PC-9 (cell line): ENCODE results near the gene PATJ. TPM values are rescaled to one million over a fixed set of nuclear protein-coding genes. Genes with fewer than 3 reads are reported as not detected.

ENCODE experiments used
- BruUV-seq: library from RNA; stranded (reverse); fragments of 400-500 nt; replicated peaks from 2 replicates; lab custom pipeline; 2021; lab: Mats Ljungman, UMichigan
- CTCF ChIA-PET: fragments of 300-600 bp; sonication (Branson Sonifier 250); formaldehyde crosslinking; loops from one replicate; lab custom pipeline; 2022; ENCODE audit warnings: antibody characterized with exemption; lab: Charles Lee
- POLR2A ChIA-PET: fragments of 300-600 bp; sonication (Branson Sonifier 250); formaldehyde crosslinking; loops from one replicate; lab custom pipeline; 2022; ENCODE audit warnings: antibody characterized with exemption; ENCODE audit not compliant: unreplicated experiment; lab: Charles Lee
- DNase-seq, 2 experiments: peaks; one replicate each; pipeline versions ENCODE4 v3.0.0 to v3.0.0-alpha.2; 2015 to 2022; ENCODE audit warnings: mixed read lengths in 1 of 2
- H2AFZ ChIP-seq: fragments of 200-600 bp; sonication (generic); 2 replicates; pipeline ENCODE4 v1.8.1; 2017; ENCODE audit warnings: antibody characterized with exemption
- H3F3A ChIP-seq: fragments of 200-600 bp; sonication (generic); 2 replicates; pipeline ENCODE4 v1.8.1; 2017; ENCODE audit warnings: antibody characterized with exemption, mild to moderate bottlenecking, low read depth; ENCODE audit not compliant: insufficient read depth
- H3K27ac ChIP-seq: fragments of 200-600 bp; sonication (generic); 2 replicates; pipeline ENCODE4 v1.6.1; 2016; ENCODE audit warnings: mixed run types
- H3K27me3 ChIP-seq: fragments of 200-600 bp; sonication (generic); 2 replicates; pipeline ENCODE4 v1.6.1; 2016; ENCODE audit warnings: low read depth, mixed run types; ENCODE audit not compliant: insufficient read depth
- H3K36me3 ChIP-seq: fragments of 200-600 bp; sonication (generic); 2 replicates; pipeline ENCODE4 v1.6.1; 2016; ENCODE audit warnings: low read depth, mixed run types
- H3K4me1 ChIP-seq: fragments of 200-600 bp; sonication (generic); replicated peaks from 2 replicates; pipeline ENCODE4 v1.6.1; 2016; ENCODE audit warnings: mixed run types; ENCODE audit not compliant: insufficient read depth
- H3K4me2 ChIP-seq: fragments of 200-600 bp; sonication (generic); 2 replicates; pipeline ENCODE4 v1.6.1; 2017; ENCODE audit warnings: mixed run types
- H3K4me3 ChIP-seq: fragments of 200-600 bp; sonication (generic); 2 replicates; pipeline ENCODE4 v1.6.1; 2016; ENCODE audit warnings: mixed run types
- H3K79me2 ChIP-seq: fragments of 200-600 bp; sonication (generic); 2 replicates; pipeline ENCODE4 v1.6.1; 2017; ENCODE audit warnings: low read depth, mixed run types
- H3K9me2 ChIP-seq: fragments of 200-600 bp; sonication (generic); 2 replicates; pipeline ENCODE4 v1.8.1; 2017; ENCODE audit warnings: mild to moderate bottlenecking; ENCODE audit not compliant: insufficient read depth
- H3K9me3 ChIP-seq: fragments of 200-600 bp; sonication (generic); 2 replicates; pipeline ENCODE4 v1.8.1; 2016; ENCODE audit warnings: low read depth; ENCODE audit not compliant: insufficient read depth
- H4K20me1 ChIP-seq: fragments of 200-600 bp; sonication (generic); 2 replicates; pipeline ENCODE4 v1.8.1; 2017; ENCODE audit not compliant: insufficient read depth
- EZH2 ChIP-seq: fragments of 200-600 bp; sonication (generic); IDR thresholded peaks from 2 replicates; pipeline ENCODE4 v1.8.0; 2017; ENCODE audit warnings: antibody characterized with exemption, low read depth
- intact Hi-C: fragments of 100-400 bp; cut with micrococcal nuclease; formaldehyde crosslinking; loops from one replicate; pipeline ENCODE4 v1.10.0; 2022; ENCODE audit not compliant: unreplicated experiment
- total RNA-seq: library from RNA; stranded (reverse); gene quantifications from 2 replicates; pipeline ENCODE4 v1.2.3, GENCODE V29; 2021
- TF ChIP-seq, protein P1 (sequence below): fragments of 200-600 bp; sonication (generic); conservative IDR thresholded peaks from 2 replicates; pipeline ENCODE4 v1.6.1; 2017; ENCODE audit warnings: mixed run types, antibody characterized with exemption, mild to moderate bottlenecking, moderate library complexity

The PATJ gene
- total RNA-seq, 1 experiment from 2014 or later = 91.0 TPM

DNA sequence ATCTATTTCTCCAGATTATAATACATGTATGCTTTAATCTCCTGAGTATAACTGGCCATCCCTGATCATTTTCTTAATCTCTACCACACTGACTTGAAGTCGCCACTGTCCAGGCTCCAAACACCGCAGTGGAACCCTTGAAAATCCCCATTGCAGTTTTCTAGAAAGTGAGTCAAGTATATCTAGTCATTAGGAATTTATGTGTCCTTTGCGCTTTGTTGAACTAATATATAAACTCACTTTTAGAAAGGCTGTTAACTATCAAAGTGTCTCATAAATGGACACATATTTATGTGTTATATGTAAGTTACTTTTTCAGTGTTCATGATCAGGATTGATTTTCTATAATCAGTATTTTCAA, 211.5 kb downstream of the PATJ start:
- no peaks in the 10 kb centered on the region; the same call in 1 of the 2 replicates for H3K36me3 ChIP-seq
- H3K79me2 ChIP-seq = no peaks in the 10 kb centered on the region
- no peaks in the 10 kb centered on the region for H3K9me2 ChIP-seq
- no peak overlapping the region for H2AFZ ChIP-seq
- DNase-seq = no peak
- TF ChIP-seq, protein P1, sequence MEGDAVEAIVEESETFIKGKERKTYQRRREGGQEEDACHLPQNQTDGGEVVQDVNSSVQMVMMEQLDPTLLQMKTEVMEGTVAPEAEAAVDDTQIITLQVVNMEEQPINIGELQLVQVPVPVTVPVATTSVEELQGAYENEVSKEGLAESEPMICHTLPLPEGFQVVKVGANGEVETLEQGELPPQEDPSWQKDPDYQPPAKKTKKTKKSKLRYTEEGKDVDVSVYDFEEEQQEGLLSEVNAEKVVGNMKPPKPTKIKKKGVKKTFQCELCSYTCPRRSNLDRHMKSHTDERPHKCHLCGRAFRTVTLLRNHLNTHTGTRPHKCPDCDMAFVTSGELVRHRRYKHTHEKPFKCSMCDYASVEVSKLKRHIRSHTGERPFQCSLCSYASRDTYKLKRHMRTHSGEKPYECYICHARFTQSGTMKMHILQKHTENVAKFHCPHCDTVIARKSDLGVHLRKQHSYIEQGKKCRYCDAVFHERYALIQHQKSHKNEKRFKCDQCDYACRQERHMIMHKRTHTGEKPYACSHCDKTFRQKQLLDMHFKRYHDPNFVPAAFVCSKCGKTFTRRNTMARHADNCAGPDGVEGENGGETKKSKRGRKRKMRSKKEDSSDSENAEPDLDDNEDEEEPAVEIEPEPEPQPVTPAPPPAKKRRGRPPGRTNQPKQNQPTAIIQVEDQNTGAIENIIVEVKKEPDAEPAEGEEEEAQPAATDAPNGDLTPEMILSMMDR = no peak
- no peak for TF ChIP-seq EZH2
- no peak overlapping the region for H3K4me2 ChIP-seq
- POLR2A ChIA-PET = no interaction called here
- no TSS peak for BruUV-seq
- peaks cover 7% of the 10 kb centered on the region; the same call in 1 of the 2 replicates for H3F3A ChIP-seq
- H3K9me3 ChIP-seq = no peaks in the 10 kb centered on the region
- no peak overlapping the region for H3K4me3 ChIP-seq
- CTCF ChIA-PET = no interaction called here
- H3K4me1 ChIP-seq = no peaks in the 10 kb centered on the region
- no peaks in the 10 kb centered on the region for H3K27me3 ChIP-seq
- intact Hi-C loops = no loop called here
- H4K20me1 ChIP-seq = peaks cover 10% of the 10 kb centered on the region
- H3K27ac ChIP-seq = no peak overlapping the region

DNA sequence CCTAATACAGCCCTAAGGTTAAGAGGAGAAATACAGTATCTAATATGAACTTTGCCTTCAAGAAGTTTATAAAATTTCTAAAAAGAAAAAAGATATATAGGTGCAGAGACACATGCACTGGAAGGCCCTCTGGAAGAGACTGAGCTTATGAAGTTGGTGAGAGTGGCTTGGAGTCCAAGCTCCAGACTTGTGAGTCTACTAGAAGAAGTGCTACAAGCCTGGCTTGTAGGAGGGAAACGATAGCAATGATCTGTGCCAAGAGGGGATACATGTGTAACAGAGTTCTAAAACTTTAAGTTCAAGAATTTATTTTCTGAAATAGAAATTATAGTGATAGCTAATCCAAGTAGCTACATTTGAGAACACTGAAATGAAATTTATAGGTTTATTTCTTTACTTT, 213.0 kb downstream of the PATJ start:
- BruUV-seq = no TSS peak
- Histone ChIP-seq H3K4me3 (no peak overlapping the region), H2AFZ (no peak overlapping the region), H3F3A (peaks cover 7% of the 10 kb centered on the region; the same call in 1 of the 2 replicates), H3K36me3 (no peaks in the 10 kb centered on the region; the same call in 1 of the 2 replicates), H3K27ac (no peak overlapping the region), H3K27me3 (no peaks in the 10 kb centered on the region), H3K4me2 (no peak overlapping the region), H3K9me3 (no peaks in the 10 kb centered on the region), H3K4me1 (no peaks in the 10 kb centered on the region), H3K79me2 (no peaks in the 10 kb centered on the region), H3K9me2 (no peaks in the 10 kb centered on the region), H4K20me1 (peaks cover 10% of the 10 kb centered on the region)
- DNase-seq = no peak
- intact Hi-C loops = no loop called here
- CTCF ChIA-PET = no interaction called here
- no peak for TF ChIP-seq EZH2
- TF ChIP-seq, protein P1 = no peak
- POLR2A ChIA-PET = no interaction called here

DNA sequence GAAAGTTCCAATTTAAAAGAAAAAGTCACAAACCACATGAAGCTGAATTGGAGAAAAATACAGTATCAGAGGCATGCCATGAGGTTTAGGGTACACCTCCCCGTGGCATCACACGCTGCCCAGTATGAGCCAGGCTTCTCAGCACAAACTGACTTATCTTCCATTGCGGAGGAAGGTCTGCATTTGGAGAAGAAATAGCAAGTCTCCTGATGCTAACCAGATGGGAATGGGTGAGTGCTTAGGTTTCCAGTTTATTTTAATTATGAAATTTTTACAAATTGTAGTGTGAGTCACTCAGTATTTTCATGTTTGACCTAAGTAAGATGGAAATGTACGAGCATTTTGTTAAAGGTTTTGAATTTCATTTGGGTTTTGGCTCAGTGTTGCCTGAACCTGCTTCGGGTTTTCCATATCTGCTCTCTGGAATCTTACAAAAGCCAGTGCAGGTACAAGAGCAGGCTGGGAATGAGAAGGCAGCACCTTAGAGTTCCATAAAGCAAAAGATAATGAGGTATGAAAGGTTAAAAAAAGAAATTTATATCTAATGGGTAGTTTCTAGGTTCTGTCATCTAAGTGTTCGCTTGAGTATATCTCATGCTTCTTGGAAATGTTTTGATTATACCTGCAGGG, 213.9 kb downstream of the PATJ start:
- no peaks in the 10 kb centered on the region for H3K27me3 ChIP-seq
- intact Hi-C loops = no loop called here
- no peaks in the 10 kb centered on the region for H3K4me1 ChIP-seq
- CTCF ChIA-PET = no interaction called here
- no peaks in the 10 kb centered on the region; the same call in 1 of the 2 replicates for H3K36me3 ChIP-seq
- H3K9me3 ChIP-seq = no peaks in the 10 kb centered on the region
- no peaks in the 10 kb centered on the region for H3K9me2 ChIP-seq
- no TSS peak for BruUV-seq
- H3K79me2 ChIP-seq = no peaks in the 10 kb centered on the region
- H4K20me1 ChIP-seq = peaks cover 5% of the 10 kb centered on the region
- H3F3A ChIP-seq = peaks cover 7% of the 10 kb centered on the region; the same call in 1 of the 2 replicates
- DNase-seq = no peak
- no peak overlapping the region for H2AFZ ChIP-seq
- H3K4me3 ChIP-seq = no peak overlapping the region
- POLR2A ChIA-PET = no interaction called here
- H3K4me2 ChIP-seq = no peak overlapping the region
- H3K27ac ChIP-seq = no peak overlapping the region
- no peak for TF ChIP-seq EZH2
- TF ChIP-seq, protein P1 = no peak
